ENCODE measurements around the gene BTBD19. TPM values are rescaled to one million over a fixed set of nuclear protein-coding genes. Genes with fewer than 3 reads are reported as not detected.
"Not testable (repeated sequence)": the region's sequence is repeated elsewhere in the genome, so short reads cannot be mapped to it uniquely, and the experiment has no call there.

Gene BTBD19, protein sequence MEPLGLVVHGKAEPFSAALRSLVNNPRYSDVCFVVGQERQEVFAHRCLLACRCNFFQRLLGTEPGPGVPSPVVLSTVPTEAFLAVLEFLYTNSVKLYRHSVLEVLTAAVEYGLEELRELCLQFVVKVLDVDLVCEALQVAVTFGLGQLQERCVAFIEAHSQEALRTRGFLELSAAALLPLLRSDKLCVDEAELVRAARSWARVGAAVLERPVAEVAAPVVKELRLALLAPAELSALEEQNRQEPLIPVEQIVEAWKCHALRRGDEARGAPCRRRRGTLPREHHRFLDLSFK
- total RNA-seq: 10 to 100 TPM in 4 of 6 donors, 1 to 10 TPM in 2; 5.1 to 63.9 (median 17.8) TPM

DNA sequence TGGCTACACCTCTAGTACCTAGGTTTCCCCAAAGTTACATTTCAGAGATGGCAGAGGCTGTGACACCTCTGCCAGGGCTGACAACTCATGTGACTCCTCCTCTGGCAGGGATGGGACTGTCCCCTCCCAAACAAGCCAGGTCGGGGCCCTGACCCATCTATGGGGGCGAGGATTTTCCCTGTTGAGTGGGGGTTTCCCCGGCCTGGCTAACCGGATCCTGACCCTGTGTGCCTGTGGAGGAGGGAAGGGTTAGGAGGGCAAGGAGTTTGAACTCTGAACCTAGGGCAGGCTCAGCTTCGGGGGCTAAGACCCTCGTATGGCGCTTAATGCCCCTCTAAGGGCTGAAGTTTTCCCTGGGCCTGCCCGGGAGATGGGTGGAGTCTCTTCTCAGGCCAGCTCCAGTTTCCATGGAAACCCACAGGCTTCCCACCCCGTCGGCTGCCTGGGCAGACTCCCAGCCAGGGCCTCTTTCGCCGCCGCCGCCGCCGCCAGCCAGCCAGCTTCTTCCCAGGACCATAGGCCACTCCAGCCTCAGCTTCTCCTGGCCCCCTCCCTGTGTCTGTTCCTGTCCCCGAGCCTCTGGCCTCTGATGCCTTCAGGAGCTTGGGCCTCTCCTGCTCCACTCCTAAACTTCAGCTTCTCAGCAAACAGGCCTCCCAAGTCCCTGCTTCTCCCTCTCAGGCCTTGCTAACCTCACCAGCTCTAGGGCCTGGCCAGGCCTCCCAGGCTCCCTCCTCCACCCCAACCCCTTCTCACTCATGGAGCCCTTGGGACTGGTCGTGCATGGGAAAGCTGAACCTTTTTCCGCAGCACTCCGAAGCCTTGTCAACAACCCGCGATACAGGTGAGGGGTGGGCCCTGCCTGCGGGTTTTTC lies at the start of gene BTBD19:
Gene BTBD19 (plus strand): TSS at position 461 of the 875 bp plus-strand sequence. CDS start 298 bp downstream, at position 759.
- no peaks in the 10 kb centered on the region for H3K27me3 ChIP-seq
- TF ChIP-seq POLR2AphosphoS5 (IDR thresholded peaks at IDR 0.05) (peak in 1 of 2 donors; percentile 20), EP300 (IDR thresholded peaks at IDR 0.05) (no peak), POLR2A (IDR thresholded peaks at IDR 0.05) (peak in 2 of 4 donors; percentile 2 to 5)
- TF ChIP-seq, protein P1, sequence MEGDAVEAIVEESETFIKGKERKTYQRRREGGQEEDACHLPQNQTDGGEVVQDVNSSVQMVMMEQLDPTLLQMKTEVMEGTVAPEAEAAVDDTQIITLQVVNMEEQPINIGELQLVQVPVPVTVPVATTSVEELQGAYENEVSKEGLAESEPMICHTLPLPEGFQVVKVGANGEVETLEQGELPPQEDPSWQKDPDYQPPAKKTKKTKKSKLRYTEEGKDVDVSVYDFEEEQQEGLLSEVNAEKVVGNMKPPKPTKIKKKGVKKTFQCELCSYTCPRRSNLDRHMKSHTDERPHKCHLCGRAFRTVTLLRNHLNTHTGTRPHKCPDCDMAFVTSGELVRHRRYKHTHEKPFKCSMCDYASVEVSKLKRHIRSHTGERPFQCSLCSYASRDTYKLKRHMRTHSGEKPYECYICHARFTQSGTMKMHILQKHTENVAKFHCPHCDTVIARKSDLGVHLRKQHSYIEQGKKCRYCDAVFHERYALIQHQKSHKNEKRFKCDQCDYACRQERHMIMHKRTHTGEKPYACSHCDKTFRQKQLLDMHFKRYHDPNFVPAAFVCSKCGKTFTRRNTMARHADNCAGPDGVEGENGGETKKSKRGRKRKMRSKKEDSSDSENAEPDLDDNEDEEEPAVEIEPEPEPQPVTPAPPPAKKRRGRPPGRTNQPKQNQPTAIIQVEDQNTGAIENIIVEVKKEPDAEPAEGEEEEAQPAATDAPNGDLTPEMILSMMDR (IDR thresholded peaks at IDR 0.05): no peak
- DNase-seq: peak; percentile 67 to 94
- H3K4me3 ChIP-seq: peak within 1 kb of the TSS in 3 of 4 donors; percentile 6 to 31 (median 14)
- 26 to 30% methylated on average over 11 to 23 of the region's 23 CpGs for WGBS, 2 donors
- H3K36me3 ChIP-seq: peaks cover 12 to 37% (median 34%) of the 10 kb centered on the region in 4 donors
- H3K9me3 ChIP-seq: no peaks in the 10 kb centered on the region
- peak within 1 kb of the TSS; percentile 93 to 99 (median 98) for H3K27ac ChIP-seq
- peak; percentile 23 to 68 for ATAC-seq (ENCODE audit: low FRiP score in 2 of 2)
- peaks cover 69 to 94% (median 86%) of the 10 kb centered on the region in 4 donors for H3K4me1 ChIP-seq

DNA sequence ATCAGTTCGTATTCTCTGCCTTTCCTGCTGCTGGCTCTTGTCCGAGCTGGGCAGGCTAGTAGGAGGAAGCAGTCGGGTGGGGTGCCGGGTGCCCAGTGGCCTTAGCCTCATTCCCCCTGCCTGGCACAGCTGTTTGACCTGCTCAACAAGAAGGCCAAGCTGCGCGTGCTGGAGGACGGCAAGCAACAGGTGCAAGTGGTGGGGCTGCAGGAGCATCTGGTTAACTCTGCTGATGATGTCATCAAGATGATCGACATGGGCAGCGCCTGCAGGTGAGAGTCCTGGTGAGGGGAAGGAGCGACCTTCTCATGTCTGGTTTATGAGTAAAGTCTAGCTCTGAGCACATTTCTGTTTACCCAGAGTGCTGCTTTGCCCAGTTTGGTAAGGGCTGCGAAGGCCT lies 49.2 kb upstream of the BTBD19 start:
- DNase-seq: peak in 1 of 2 donors; percentile 44
- no peaks in the 10 kb centered on the region for H3K27me3 ChIP-seq
- TF ChIP-seq EP300 (IDR thresholded peaks at IDR 0.05) (no peak), POLR2A (IDR thresholded peaks at IDR 0.05) (no peak), POLR2AphosphoS5 (IDR thresholded peaks at IDR 0.05) (no peak)
- TF ChIP-seq, protein P1 (IDR thresholded peaks at IDR 0.05): no peak
- H3K9me3 ChIP-seq: no peaks in the 10 kb centered on the region
- ATAC-seq (ENCODE audit: low FRiP score in 2 of 2): no peak
- H3K4me3 ChIP-seq: no peak overlapping the region
- peaks cover 0 to 14% (median 0%) of the 10 kb centered on the region in 4 donors for H3K36me3 ChIP-seq
- H3K4me1 ChIP-seq: no peaks in the 10 kb centered on the region
- WGBS, 2 donors: 87 to 97% methylated on average over 10 to 11 of the region's 11 CpGs
- H3K27ac ChIP-seq: no peak overlapping the region

DNA sequence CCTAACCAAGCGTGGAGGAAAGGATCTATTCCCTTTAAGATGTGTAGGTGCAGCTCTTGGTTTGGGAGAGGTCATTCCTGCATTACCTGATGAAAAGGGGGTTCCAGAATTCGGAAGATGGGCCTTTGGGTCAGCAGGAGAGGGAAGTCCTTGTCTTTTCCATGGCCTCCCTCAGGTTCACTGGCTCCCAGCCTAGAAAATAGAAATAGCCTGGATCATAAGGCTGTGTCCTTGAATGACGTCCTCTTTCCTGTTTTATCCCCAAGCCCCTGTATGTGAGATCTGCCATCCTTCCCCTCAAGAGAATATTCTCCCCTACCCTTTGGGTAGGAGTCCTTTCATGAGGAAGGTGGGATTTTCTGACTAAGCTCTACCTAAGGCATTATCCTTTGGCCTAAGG lies 47.4 kb upstream of the BTBD19 start:
- no peak overlapping the region for H3K4me3 ChIP-seq
- ATAC-seq (ENCODE audit: low FRiP score in 2 of 2): no peak
- H3K27me3 ChIP-seq: no peaks in the 10 kb centered on the region
- DNase-seq: no peak
- WGBS, 2 donors: 93 to 100% methylated on average over 3 of the region's 3 CpGs
- no peak overlapping the region for H3K27ac ChIP-seq
- no peaks in the 10 kb centered on the region for H3K9me3 ChIP-seq
- H3K4me1 ChIP-seq: no peaks in the 10 kb centered on the region
- TF ChIP-seq EP300 (IDR thresholded peaks at IDR 0.05): no peak
- no peak for TF ChIP-seq POLR2A (IDR thresholded peaks at IDR 0.05)
- no peak for TF ChIP-seq POLR2AphosphoS5 (IDR thresholded peaks at IDR 0.05)
- TF ChIP-seq, protein P1 (IDR thresholded peaks at IDR 0.05): no peak
- H3K36me3 ChIP-seq: peaks cover 0 to 14% (median 0%) of the 10 kb centered on the region in 4 donors

DNA sequence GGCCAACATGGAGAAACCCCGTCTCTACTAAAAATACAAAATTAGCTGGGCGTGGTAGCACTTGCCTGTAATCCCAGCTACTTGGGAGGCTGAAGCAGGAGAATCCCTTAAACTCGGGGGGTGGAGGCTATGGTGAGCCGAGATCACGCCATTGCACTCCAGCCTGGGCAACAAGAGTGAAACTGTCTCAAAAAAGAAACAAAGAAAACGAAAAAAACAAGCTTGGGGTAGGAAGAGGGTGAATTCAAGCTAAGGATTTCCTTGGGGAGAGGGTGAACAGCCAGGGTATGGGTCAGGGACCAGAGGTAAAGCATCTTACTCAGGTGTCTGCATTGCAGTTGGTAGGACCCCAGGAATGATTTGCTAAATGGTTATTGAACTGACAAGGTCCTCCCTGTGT lies 41.9 kb upstream of the BTBD19 start:
- WGBS, 2 donors: 96% methylated on average over 6 of the region's 6 CpGs
- H3K36me3 ChIP-seq; H3K27ac ChIP-seq; H3K4me1 ChIP-seq; DNase-seq; ATAC-seq (ENCODE audit: low FRiP score in 2 of 2); H3K4me3 ChIP-seq; H3K9me3 ChIP-seq; H3K27me3 ChIP-seq: not testable (repeated sequence)
